Thyroid gland (tissue), 4 donors: ENCODE data around the gene REXO1.

Experiments
- POLR2A ChIP-seq, 2 donors: fragments of 450-650 bp; IDR thresholded peaks; one replicate each; pipeline ENCODE4 v1.6.1; 2017; ENCODE audit warnings: antibody characterized with exemption in 2 of 2, mild to moderate bottlenecking in 2 of 2, moderate library complexity in 1 of 2
- TF ChIP-seq, protein P1 (sequence below), 6 experiments: fragments of 200-600 bp in 3 of 6; fragments of 450-650 bp in 3 of 6; sonication (generic) in 3 of 6; IDR thresholded peaks; one replicate each; pipeline ENCODE4 v1.5.1; 2016 to 2019; ENCODE audit warnings: antibody characterized with exemption in 6 of 6, mild to moderate bottlenecking in 2 of 6, inconsistent platforms in 1 of 6, moderate library complexity in 1 of 6

GRCh38 chr19:1854542-1855039, 6.3 kb upstream of the REXO1 start:
- TF ChIP-seq POLR2A (IDR thresholded peaks at IDR 0.05) = no peak
- TF ChIP-seq, protein P1, sequence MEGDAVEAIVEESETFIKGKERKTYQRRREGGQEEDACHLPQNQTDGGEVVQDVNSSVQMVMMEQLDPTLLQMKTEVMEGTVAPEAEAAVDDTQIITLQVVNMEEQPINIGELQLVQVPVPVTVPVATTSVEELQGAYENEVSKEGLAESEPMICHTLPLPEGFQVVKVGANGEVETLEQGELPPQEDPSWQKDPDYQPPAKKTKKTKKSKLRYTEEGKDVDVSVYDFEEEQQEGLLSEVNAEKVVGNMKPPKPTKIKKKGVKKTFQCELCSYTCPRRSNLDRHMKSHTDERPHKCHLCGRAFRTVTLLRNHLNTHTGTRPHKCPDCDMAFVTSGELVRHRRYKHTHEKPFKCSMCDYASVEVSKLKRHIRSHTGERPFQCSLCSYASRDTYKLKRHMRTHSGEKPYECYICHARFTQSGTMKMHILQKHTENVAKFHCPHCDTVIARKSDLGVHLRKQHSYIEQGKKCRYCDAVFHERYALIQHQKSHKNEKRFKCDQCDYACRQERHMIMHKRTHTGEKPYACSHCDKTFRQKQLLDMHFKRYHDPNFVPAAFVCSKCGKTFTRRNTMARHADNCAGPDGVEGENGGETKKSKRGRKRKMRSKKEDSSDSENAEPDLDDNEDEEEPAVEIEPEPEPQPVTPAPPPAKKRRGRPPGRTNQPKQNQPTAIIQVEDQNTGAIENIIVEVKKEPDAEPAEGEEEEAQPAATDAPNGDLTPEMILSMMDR (IDR thresholded peaks at IDR 0.05) = no peak
